Left ventricle myocardium superior (tissue), 1 donor: Measurements from ENCODE around the gene DUSP28. TPM values are rescaled to one million over a fixed set of nuclear protein-coding genes. Genes with fewer than 3 reads are reported as not detected.
"Not testable (repeated sequence)": the region's sequence is repeated elsewhere in the genome, so short reads cannot be mapped to it uniquely, and the experiment has no call there.

Source experiments
- ATAC-seq: fragments of 200-7000 bp; cut with Tn5 transposase; one replicate; pipeline ENCODE4 v1.9.1; 2020; ENCODE audit warnings: mild to moderate bottlenecking, moderate library complexity
- DNase-seq: peaks from one replicate; pipeline ENCODE4 v3.0.0-alpha.2; 2020
- intact Hi-C: fragments of 100-400 bp; cut with micrococcal nuclease; formaldehyde crosslinking; loops from one replicate; pipeline ENCODE4 v1.11.0; 2022
- long read RNA-seq: library from polyadenylated mRNA; unstranded; transcript quantifications from one replicate; pipeline ENCODE4 v2.0.0, GENCODE V29; 2021
- total RNA-seq: library from RNA; stranded (reverse); fragmentation: NEBNext Ultra II Directional; extraction: Animal tissue kit (Norgen Biotek cat#: 25700); gene quantifications from one replicate; pipeline ENCODE4 v1.2.1, GENCODE V29; 2021
- donor health status: DM: no; HTN: yes; CAD: no; lungs with severe emphysema.

Gene DUSP28
- total RNA-seq: 13.2 TPM
- long read RNA-seq, transcript DUSP28-201 (3 exons, 1,555 nt): major isoform, 8 of 23 reads
- long read RNA-seq, transcript DUSP28-202 (2 exons, 3,461 nt): minor isoform, 7 of 23 reads
- long read RNA-seq, partial matches to known transcripts: 1 of 23 reads
- long read RNA-seq, other reads (novel, unspliced or antisense): 7 of 23 reads

DNA sequence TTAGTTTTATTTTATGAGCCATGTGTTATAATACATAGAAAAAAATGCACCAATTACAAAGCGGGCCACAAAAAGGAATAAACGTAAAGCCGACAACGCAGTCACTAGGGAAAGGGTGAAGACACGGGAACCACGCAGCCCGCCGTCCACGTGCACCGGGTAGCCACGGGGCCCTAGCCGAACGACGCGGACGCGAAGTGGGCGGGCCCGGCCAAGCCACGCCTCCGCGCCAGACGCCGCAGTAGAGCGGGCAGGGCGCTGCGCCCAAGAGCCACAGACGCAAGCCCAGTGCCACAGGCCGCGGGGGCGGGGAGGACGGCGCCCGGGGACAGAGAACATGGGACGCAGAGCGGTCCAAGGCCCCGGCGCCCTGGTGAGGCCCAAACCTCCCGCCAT is at the start of gene DUSP28:
Gene DUSP28, plus strand, starts transcription at position 274 of the 396 bp plus-strand sequence. CDS start 328 bp downstream, outside the sequence.
- peak; percentile 97 for DNase-seq
- ATAC-seq: peak; percentile 86
- intact Hi-C loops: no loop called here

- intact Hi-C loops: no loop called here
- DNase-seq: no peak
- ATAC-seq: no peak
These were observed 49.5 kb upstream of the DUSP28 start for GRCh38 chr2:240510513-240511210.

DNA sequence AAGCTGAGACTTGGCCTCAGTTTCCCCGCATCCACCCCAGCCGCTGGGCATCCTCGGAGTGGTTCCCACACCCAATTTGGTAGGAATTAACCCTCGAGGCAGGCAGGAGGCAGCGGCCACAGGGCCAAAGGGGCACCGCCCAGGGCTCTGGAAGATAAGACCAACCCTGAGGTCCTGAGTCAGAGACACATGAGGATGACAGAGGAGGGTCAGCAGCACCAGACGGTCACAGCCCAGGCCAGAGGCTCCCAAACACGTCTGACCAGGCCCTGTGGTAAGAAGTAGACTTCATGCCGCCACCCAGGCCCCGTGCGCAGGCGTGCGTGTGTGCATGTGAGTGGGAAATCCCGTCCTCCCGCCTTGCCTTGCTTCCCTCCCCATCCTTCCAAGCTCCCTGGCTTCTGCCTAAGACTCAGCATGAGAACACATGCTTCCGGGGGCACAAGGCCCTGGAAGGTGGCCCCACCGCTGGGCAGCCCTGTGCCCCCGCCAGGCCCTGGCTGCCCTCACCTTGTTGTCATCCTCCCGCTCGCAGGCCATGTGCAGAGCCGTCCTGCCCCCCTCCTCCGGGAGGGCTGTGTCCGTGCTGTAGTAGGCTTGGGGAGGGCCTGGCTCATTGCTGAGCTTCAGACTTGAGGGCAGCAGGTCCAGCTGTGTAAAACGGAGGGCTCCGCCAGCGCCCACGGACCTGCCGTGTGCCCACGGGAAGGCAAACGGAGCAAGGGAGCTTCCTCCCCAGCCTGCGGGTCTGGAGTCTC is 48.6 kb upstream of the DUSP28 start:
- intact Hi-C loops: no loop called here
- no peak for ATAC-seq
- no peak for DNase-seq

- ATAC-seq (no peak), DNase-seq (no peak)
- intact Hi-C loops: no loop called here
These were observed 48.1 kb upstream of the DUSP28 start for GRCh38 chr2:240512109-240512485.

GRCh38 chr2:240512666-240513535 is 47.3 kb upstream of the DUSP28 start:
- DNase-seq (no peak), ATAC-seq (no peak)
- intact Hi-C loops: no loop called here

DNA sequence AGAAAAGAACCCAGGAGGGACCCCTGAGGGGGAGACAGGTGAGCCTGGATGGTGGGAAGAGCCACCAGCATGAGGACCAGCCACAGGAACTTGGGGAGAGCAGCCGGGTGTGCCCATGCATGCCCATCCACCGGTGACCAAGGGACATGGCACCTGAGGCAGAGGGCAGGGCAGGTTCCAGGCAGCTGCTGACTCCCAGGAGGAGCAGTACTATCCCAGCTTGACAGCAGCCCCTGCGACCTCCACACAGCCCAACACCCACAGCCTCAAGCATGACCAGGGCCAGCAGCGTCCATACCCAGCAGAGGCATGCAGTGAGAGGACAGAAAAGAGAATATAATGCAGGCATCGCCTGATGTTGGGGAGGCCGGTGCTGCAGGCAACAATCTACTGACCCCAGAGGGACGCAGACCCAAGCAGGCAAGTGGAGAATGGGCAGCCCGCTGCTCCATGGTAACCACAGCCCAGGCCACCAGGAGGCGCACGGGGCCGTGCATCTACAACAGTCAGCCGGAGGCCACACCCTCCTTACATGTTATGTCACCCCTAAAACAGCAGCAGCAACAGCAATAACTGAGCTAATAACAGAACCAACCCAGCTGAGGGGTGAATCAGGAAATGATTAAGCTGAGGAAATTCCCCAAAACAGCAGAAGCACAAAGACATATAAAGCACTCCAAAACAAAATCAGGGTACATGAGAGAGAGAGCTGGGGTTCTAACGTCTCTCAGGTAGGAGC is 46.4 kb upstream of the DUSP28 start:
- intact Hi-C loops: no loop called here
- ATAC-seq: peak; percentile 96
- peak; percentile 91 for DNase-seq

- ATAC-seq (no peak), DNase-seq (no peak)
- intact Hi-C loops: no loop called here
These were observed 45.5 kb upstream of the DUSP28 start for GRCh38 chr2:240514631-240515030.

DNA sequence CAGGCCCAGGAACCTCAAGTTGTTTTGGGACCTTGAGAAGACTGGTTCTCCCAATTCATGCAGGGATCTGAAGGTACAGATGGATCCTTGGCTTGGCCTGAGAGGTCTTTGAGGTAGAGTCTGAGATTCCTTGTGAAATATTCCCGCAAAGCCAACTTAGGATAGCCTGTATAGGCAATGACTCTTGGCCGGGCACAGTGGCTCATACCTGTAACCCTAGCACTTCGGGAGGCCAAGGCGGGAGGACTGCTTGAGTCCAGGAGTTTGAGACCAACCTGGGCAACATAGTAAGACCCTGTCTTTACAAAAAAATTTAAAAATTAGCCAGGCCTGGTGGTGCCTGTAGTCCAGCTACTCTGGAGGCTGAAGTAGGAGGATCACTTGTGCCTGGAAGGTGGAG is 42.8 kb upstream of the DUSP28 start:
- ATAC-seq (no peak), DNase-seq (no peak)
- intact Hi-C loops: no loop called here

DNA sequence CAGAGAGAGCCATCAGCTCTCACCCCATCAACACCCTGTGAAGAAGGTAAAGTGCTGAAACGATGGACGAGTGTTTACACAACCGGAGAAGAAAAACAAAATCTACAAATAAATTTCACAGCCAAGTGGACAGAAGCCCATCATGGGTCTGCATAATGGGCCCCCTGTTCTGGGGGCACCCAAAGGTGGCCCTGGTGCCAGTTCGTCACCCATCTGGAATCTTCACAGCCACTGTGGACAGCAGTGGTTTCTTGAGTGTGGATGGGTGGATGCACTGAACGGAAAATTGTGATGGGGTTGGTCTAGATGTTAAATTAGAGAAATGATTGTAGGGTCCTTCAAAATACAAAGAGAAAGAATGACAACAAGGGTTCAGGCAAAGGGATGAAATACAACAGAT is 41.2 kb upstream of the DUSP28 start:
- DNase-seq (no peak), ATAC-seq (no peak)
- intact Hi-C loops: no loop called here

DNA sequence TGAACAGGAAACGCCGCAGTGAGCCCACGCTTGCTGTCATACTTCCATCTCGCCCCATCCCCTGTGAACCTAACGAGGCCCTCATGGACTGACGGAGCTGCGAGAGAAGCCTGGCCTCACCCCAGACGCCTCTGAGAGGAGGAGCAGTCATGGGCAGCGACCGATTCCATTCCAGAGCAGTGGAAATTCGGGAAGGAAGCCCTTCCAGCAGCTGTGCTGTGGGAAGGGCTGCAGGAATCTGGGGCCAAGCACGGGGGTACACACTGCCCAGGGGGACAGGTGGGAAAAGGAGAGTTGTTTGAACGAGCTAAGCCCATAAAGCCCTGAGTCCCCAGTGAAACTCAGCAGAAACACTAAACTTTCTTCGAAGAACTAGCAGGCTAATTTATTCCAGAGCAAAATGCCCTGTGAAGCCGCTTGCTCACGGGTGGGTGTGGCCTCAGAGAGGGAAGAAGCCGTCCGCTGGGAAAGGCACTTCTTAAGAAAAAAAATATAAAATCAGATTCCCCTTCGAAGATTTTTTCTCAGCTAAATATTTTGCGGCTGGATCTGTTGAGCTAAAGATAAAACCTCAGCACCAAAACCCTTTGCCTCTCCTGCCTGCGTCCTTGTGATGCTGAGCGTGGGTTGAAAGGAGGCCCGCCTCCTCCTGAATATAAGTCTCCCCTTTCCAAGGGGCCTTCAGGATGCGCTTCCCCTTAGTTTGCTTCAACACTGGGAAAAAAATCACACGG is 40.6 kb upstream of the DUSP28 start:
- DNase-seq (no peak), ATAC-seq (peak; percentile 32)
- intact Hi-C loops: no loop called here

DNA sequence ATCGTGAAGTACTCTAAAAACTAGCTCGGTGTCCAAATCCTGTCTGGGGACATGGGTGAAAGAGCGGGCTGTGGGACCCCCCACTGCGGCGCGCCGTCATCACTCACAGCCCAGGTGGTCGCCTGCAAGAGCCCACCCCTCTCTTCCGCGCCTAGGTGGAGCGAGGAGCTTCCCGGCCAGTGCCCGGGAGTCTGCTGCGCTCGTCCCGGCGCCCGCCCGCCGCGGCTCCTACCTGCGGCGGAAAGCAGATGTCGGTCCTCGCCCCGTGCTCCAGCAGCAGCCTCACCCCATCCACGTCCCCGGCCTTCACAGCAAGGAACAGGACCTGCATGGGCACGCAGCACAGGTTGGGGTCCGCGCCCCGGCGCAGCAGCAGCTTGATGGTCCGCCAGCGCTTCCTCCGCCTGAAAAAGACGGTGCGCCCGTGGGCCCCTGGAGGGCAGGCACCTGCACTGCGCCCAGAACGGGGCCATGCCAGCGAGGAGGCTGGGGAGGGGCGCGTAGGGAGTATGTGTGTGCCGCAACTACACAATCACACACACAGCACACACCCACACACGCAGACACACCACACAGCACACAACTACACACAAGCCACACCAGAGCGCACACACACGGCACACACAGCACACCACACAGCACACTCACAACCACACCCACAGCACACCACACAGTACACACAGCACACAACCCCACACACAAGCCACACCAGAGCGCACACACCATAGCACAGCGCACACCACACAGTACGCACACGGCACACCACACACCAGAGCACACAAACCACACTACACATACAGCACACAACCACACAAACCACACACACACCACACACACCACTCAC is 39.8 kb upstream of the DUSP28 start:
- ATAC-seq (peak; percentile 23), DNase-seq (peak; percentile 28)
- intact Hi-C loops: no loop called here

DNA sequence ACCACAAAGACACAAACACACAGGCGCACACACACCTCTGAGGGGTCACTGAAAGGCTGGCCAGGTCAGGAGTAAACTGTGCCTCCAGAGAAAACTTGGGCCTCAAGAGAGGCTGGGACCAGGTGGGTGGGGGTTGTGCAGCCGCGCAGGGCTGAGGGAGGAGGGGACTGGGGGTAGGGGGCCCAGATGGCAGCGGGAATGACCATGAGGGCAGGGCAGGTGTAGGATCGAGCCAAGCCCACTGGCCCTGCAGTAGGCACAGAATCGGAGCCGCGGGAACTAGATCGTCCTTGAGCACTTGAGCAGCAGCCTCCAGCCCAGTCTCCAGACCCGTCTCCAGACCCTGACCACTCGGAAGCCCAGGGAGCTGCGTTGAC is 39.2 kb upstream of the DUSP28 start:
- ATAC-seq (no peak), DNase-seq (no peak)
- intact Hi-C loops: no loop called here

DNA sequence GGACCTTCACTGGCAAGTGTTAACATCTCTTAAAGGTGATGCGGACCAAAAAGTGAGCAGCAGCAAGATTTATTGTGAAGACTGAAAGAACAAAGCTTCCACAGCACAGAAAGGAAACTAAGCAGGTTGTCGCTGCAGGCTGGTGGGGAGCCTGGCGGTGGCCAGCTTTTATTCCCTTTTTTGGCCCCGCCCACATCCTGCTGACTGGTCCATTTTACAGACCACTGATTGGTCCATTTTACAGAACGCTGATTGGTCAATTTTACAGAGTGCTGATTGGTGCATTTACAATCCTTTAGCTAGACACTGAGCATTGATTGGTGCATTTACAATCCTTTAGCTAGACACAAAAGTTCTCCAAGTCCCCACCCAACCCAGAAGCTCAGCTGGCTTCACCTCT is 38.3 kb upstream of the DUSP28 start:
- intact Hi-C loops, DNase-seq, ATAC-seq: not testable (repeated sequence)

GRCh38 chr2:240522406-240522805 is 37.8 kb upstream of the DUSP28 start:
- ATAC-seq (no peak), DNase-seq (no peak)
- intact Hi-C loops: no loop called here

DNA sequence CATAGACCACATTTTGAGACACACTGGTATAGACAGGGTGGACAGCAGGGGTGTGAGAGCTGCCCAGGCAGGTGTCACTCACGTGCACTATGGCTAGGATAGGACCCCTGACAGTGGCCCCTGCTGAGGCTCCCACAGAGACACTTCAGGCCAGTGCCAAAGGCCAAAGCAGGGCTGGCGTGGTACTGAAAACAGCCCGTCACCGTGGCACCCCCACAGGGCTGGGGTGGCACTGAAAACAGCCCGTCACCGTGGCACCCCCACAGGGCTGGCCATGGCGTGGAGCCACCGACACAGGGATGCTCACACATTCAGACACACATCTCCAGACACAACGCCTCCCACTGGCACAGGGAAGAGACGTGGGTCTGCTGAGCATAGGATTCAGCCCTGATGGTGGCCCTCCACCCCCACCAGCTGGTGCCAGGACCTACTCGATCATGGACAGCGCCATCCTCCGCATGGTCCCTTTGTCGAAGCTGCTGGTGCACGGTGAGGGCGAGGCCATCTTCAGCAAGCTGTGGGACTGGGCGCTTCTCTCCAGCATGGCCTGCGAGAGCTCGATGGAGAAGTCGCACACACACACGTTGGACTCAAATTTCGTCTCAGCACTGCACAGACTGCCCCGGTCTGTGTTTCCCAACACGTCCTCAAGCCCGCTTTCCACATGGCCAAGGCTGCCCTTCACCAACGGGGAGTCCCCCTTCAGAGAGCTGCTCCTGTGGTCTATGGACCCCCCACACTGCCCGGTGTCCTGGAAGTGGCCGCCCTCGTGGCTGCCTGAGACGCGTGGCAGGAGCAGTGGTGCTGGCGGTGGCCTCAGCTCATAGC is 36.5 kb upstream of the DUSP28 start:
- intact Hi-C loops: no loop called here
- ATAC-seq: no peak
- peak; percentile 18 for DNase-seq

DNA sequence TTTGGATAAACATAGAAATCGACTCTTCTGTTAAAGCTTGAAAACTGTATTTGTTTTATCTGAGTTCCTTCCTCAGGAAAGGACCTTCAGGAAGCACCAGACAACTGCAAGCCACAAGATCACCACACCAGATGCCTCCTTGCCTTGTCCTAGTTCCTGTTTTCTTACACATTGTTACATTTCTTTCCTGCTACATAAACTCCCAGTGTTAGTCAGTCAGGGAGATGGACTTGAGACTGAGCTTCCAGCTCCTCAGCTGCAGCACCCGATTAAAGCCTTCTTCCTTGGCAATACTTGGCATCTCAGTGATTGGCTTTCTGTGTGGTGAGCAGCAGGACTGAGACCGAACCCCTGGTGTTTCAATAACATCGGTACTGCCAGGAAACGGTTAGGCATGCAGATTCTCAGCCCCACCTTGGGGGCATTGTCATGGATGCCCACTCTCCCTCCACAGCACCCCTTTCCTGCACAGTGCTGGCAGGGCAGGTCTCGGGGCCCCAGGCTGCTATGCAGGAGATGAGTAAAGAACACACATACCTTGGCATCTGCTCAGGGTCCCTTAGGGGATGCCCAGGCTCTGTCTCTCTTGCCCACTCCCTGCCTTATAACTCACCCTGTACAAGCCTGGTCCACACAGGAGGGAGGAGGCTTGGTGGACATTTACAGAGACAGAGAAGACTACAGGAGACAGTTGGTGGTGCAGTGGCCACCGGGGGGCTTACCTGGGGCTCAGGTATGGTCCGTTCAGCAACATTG is 35.0 kb upstream of the DUSP28 start:
- intact Hi-C loops: no loop called here
- DNase-seq (no peak), ATAC-seq (no peak)
